ENCODE data around the gene CAV3. TPM values are rescaled to one million over a fixed set of nuclear protein-coding genes. Genes with fewer than 3 reads are reported as not detected.

The CAV3 gene
- total RNA-seq, 4 donors from 2014 or later, result not detected

Other genes with a start within 250 kb of the CAV3 start
- gene LMCD1, start 232.0 kb upstream of the CAV3 start, total RNA-seq, result 100 to 1,000 TPM in 2 of 4 donors, 10 to 100 TPM in 2; 17.6 to 318 (median 136) TPM
- gene SSUH2, start 89.0 kb upstream of the CAV3 start, total RNA-seq, result 1 to 10 TPM in 1 of 4 donors, under 1 TPM in 1, not detected in 2; 0.27 to 3.8 TPM
- 1 to 10 TPM in 1 of 4 donors, under 1 TPM in 2, not detected in 1; 0.27 to 4.2 (median 0.49) TPM for gene OXTR, start 35.8 kb downstream of the CAV3 start, total RNA-seq
- 1 to 10 TPM; 5.7 to 7.8 (median 6.6) TPM for gene RAD18, start 229.7 kb downstream of the CAV3 start, total RNA-seq